ENCODE results near the gene BCLAF3. TPM values are rescaled to one million over a fixed set of nuclear protein-coding genes. Genes with fewer than 3 reads are reported as not detected.

Gene BCLAF3
- total RNA-seq, 1 experiment from 2014 or later = 5.3 TPM

- DNase-seq (ENCODE audit: low read depth, low spot score) (no peak), ATAC-seq (no peak)
- no peak overlapping the region for H3K9ac ChIP-seq (ENCODE audit: low read length)
- TF ChIP-seq SP1 (IDR thresholded peaks at IDR 0.05; ENCODE audit: low read depth) (no peak), ZBTB33 (IDR thresholded peaks at IDR 0.05; ENCODE audit: extremely low read depth, insufficient replicate concordance, low read length) (no peak), MAX (IDR thresholded peaks at IDR 0.05) (no peak), CTCF (IDR thresholded peaks at IDR 0.05 in 2 of 3, conservative IDR thresholded peaks at IDR 0.05 in 1 of 3; ENCODE audit: borderline replicate concordance in 1 of 3, insufficient read depth in 1 of 3, low read depth in 2 of 3, low read length in 2 of 3) (no peak), FOSL1 (IDR thresholded peaks at IDR 0.05; ENCODE audit: low read depth) (no peak), EZH2phosphoT487 (IDR thresholded peaks at IDR 0.05; ENCODE audit: borderline replicate concordance) (no peak)
- ChIA-PET POLR2A (no interaction called here), RAD21 (ENCODE audit: low non-redundant PET in 1 of 2, low total read pairs in 2 of 2, uncharacterized antibody in 2 of 2, unreplicated experiment in 2 of 2) (no interaction called here), CTCF (no interaction called here)
- no peak overlapping the region for H3K4me3 ChIP-seq (replicated peaks in 1 of 2; ENCODE audit: low read depth in 1 of 2, low read length in 2 of 2)
- H3K9me3 ChIP-seq (ENCODE audit: control insufficient read depth in 1 of 2, insufficient read depth in 1 of 2, low read depth in 1 of 2, low read length in 2 of 2) = no peaks in the 10 kb centered on the region
- H2AFZ ChIP-seq (ENCODE audit: low read depth, low read length, poor library complexity, severe bottlenecking) = no peak overlapping the region
- H3K9me2 ChIP-seq (ENCODE audit: insufficient read depth) = no peaks in the 10 kb centered on the region
- intact Hi-C loops (cut with micrococcal nuclease) = no loop called here
- no peaks in the 10 kb centered on the region for H3K36me3 ChIP-seq (ENCODE audit: control insufficient read depth in 1 of 2, insufficient read depth in 2 of 2, low read length in 2 of 2)
- no peaks in the 10 kb centered on the region for H3K4me1 ChIP-seq (ENCODE audit: control insufficient read depth in 1 of 2, insufficient read depth in 2 of 2, low read length in 2 of 2)
- no peaks in the 10 kb centered on the region for H3K27me3 ChIP-seq (ENCODE audit: insufficient read depth, low read length)
- no peaks in the 10 kb centered on the region; the same call in 1 of the 2 replicates for H4K20me1 ChIP-seq (ENCODE audit: insufficient read depth)
- BruUV-seq (replicated peaks) = no TSS peak
- H3K4me2 ChIP-seq (ENCODE audit: low read length) = no peak overlapping the region
- H3K27ac ChIP-seq (ENCODE audit: low read depth, low read length) = no peak overlapping the region
- H3K79me2 ChIP-seq (ENCODE audit: insufficient read depth, low read length) = no peaks in the 10 kb centered on the region
Measured at GRCh38 chrX:19975845-19976244, 15.0 kb downstream of the BCLAF3 start.
